ENCODE measurements around the gene ZNF157. TPM values are rescaled to one million over a fixed set of nuclear protein-coding genes. Genes with fewer than 3 reads are reported as not detected.

The ZNF157 gene
- total RNA-seq, 2 donors from 2014 or later, result 0.19 TPM; not detected in 1

- H3K4me3 ChIP-seq, result no peak overlapping the region
- H3K9me3 ChIP-seq, result peaks cover 7 to 35% of the 10 kb centered on the region in 2 donors
- peaks cover 21% of the 10 kb centered on the region for H3K36me3 ChIP-seq
- no peak for TF ChIP-seq CTCF (IDR thresholded peaks at IDR 0.05)
- no peaks in the 10 kb centered on the region for H3K27me3 ChIP-seq
- H3K4me1 ChIP-seq, result no peaks in the 10 kb centered on the region
- H3K27ac ChIP-seq, result no peak overlapping the region
- DNase-seq (ENCODE audit: low spot score), result no peak
These were observed 77.9 kb downstream of the ZNF157 start for GRCh38 chrX:47448165-47448806.

GRCh38 chrX:47452112-47452511 lies 81.7 kb downstream of the ZNF157 start:
- TF ChIP-seq CTCF (IDR thresholded peaks at IDR 0.05), result no peak
- Histone ChIP-seq H3K4me1 (no peaks in the 10 kb centered on the region), H3K27ac (no peak overlapping the region), H3K4me3 (no peak overlapping the region), H3K27me3 (no peaks in the 10 kb centered on the region), H3K9me3 (peaks cover 3 to 29% of the 10 kb centered on the region in 2 donors), H3K36me3 (peaks cover 25% of the 10 kb centered on the region)
- no peak for DNase-seq (ENCODE audit: low spot score)

GRCh38 chrX:47456080-47456479 lies 85.7 kb downstream of the ZNF157 start:
- no peak for DNase-seq (ENCODE audit: low spot score)
- H3K36me3 ChIP-seq, result peaks cover 9% of the 10 kb centered on the region
- H3K4me1 ChIP-seq, result no peaks in the 10 kb centered on the region
- no peaks in the 10 kb centered on the region for H3K27me3 ChIP-seq
- H3K9me3 ChIP-seq, result no peaks in the 10 kb centered on the region
- no peak for TF ChIP-seq CTCF (IDR thresholded peaks at IDR 0.05)
- H3K27ac ChIP-seq, result no peak overlapping the region
- H3K4me3 ChIP-seq, result no peak overlapping the region

GRCh38 chrX:47458528-47458927 lies 88.2 kb downstream of the ZNF157 start:
- no peak for TF ChIP-seq CTCF (IDR thresholded peaks at IDR 0.05)
- Histone ChIP-seq H3K9me3 (no peaks in the 10 kb centered on the region), H3K27me3 (no peaks in the 10 kb centered on the region), H3K4me1 (no peaks in the 10 kb centered on the region), H3K4me3 (no peak overlapping the region), H3K27ac (no peak overlapping the region), H3K36me3 (peaks cover 9% of the 10 kb centered on the region)
- no peak for DNase-seq (ENCODE audit: low spot score)

GRCh38 chrX:47460561-47460960 lies 90.2 kb downstream of the ZNF157 start:
- DNase-seq (ENCODE audit: low spot score), result no peak
- no peak for TF ChIP-seq CTCF (IDR thresholded peaks at IDR 0.05)
- peaks cover 2% of the 10 kb centered on the region for H3K36me3 ChIP-seq
- H3K27me3 ChIP-seq, result no peaks in the 10 kb centered on the region
- no peak overlapping the region for H3K4me3 ChIP-seq
- no peaks in the 10 kb centered on the region for H3K9me3 ChIP-seq
- H3K4me1 ChIP-seq, result no peaks in the 10 kb centered on the region
- H3K27ac ChIP-seq, result no peak overlapping the region

Other genes with a start within 250 kb of the ZNF157 start
- gene NDUFB11, start 225.9 kb upstream of the ZNF157 start, total RNA-seq, result 100 to 1,000 TPM; 113 to 120 TPM
- gene RBM10, start 225.4 kb upstream of the ZNF157 start, total RNA-seq, result 10 to 100 TPM; 22.1 to 32.1 TPM
- gene UBA1, start 176.7 kb upstream of the ZNF157 start, total RNA-seq, result 100 to 1,000 TPM; 102 to 136 TPM
- gene CDK16, start 151.9 kb upstream of the ZNF157 start, total RNA-seq, result 100 to 1,000 TPM; 128 to 140 TPM
- gene USP11, start 137.6 kb upstream of the ZNF157 start, total RNA-seq, result 10 to 100 TPM; 35.2 to 63.6 TPM
- gene ZNF41, start 112.6 kb downstream of the ZNF157 start, total RNA-seq, result 10 to 100 TPM; 10.5 to 12.1 TPM
- 10 to 100 TPM; 41.7 to 53.9 TPM for gene ARAF, start 190.6 kb downstream of the ZNF157 start, total RNA-seq
- 100 to 1,000 TPM; 218 to 823 TPM for gene TIMP1, start 211.9 kb downstream of the ZNF157 start, total RNA-seq
- gene SYN1, start 249.3 kb downstream of the ZNF157 start, total RNA-seq, result 1 to 10 TPM; 6.4 to 7.0 TPM

All from right atrium auricular region (tissue), 2 donors.